Calu3 (cell line): ENCODE results near the gene LRRC73. TPM values are rescaled to one million over a fixed set of nuclear protein-coding genes. Genes with fewer than 3 reads are reported as not detected.

ENCODE experiments used
- BruUV-seq: library from RNA; stranded (reverse); fragments of 400-500 nt; replicated peaks from 2 replicates; lab custom pipeline; 2021; lab: Mats Ljungman, UMichigan
- CTCF ChIA-PET: fragments of 300-600 bp; sonication (Branson Sonifier 250); formaldehyde crosslinking; loops from one replicate; lab custom pipeline; 2022; ENCODE audit warnings: antibody characterized with exemption; lab: Charles Lee
- DNase-seq: peaks from one replicate; pipeline ENCODE4 v3.0.0; 2022
- H3K27ac Mint-ChIP-seq: one replicate; pipeline ENCODE4 v1.8.0; 2022; ENCODE audit warnings: mixed read lengths; ENCODE audit not compliant: unreplicated experiment
- H3K27me3 Mint-ChIP-seq: one replicate; pipeline ENCODE4 v1.8.0; 2022; ENCODE audit warnings: mixed read lengths; ENCODE audit not compliant: unreplicated experiment
- H3K36me3 Mint-ChIP-seq: one replicate; pipeline ENCODE4 v1.8.0; 2022; ENCODE audit warnings: mild to moderate bottlenecking, moderate library complexity, mixed read lengths; ENCODE audit not compliant: insufficient read depth, unreplicated experiment
- H3K4me1 Mint-ChIP-seq: one replicate; pipeline ENCODE4 v1.8.0; 2022; ENCODE audit warnings: mild to moderate bottlenecking, low read depth, mixed read lengths; ENCODE audit not compliant: unreplicated experiment
- H3K4me3 Mint-ChIP-seq: one replicate; pipeline ENCODE4 v1.8.0; 2022; ENCODE audit warnings: mild to moderate bottlenecking, low read depth, moderate library complexity, mixed read lengths; ENCODE audit not compliant: unreplicated experiment
- H3K9me3 Mint-ChIP-seq: one replicate; pipeline ENCODE4 v1.8.0; 2022; ENCODE audit warnings: low read depth, mixed read lengths; ENCODE audit not compliant: unreplicated experiment
- intact Hi-C: fragments of 100-400 bp; cut with micrococcal nuclease; formaldehyde crosslinking; loops from one replicate; pipeline ENCODE4 v1.10.0; 2022; ENCODE audit not compliant: unreplicated experiment
- total RNA-seq: library from RNA; stranded (reverse); gene quantifications from 2 replicates; pipeline ENCODE4 v1.2.3, GENCODE V29; 2022
- TF ChIP-seq, protein P1 (sequence below): fragments of 200-600 bp; IDR thresholded peaks from one replicate; pipeline ENCODE4 v1.8.0; 2022; ENCODE audit warnings: antibody characterized with exemption; ENCODE audit not compliant: unreplicated experiment

LRRC73 gene
- total RNA-seq, 1 experiment from 2014 or later: 0.50 TPM

GRCh38 chr6:43481591-43482236 lies 28.4 kb downstream of the LRRC73 start:
- BruUV-seq: no TSS peak
- TF ChIP-seq, protein P1, sequence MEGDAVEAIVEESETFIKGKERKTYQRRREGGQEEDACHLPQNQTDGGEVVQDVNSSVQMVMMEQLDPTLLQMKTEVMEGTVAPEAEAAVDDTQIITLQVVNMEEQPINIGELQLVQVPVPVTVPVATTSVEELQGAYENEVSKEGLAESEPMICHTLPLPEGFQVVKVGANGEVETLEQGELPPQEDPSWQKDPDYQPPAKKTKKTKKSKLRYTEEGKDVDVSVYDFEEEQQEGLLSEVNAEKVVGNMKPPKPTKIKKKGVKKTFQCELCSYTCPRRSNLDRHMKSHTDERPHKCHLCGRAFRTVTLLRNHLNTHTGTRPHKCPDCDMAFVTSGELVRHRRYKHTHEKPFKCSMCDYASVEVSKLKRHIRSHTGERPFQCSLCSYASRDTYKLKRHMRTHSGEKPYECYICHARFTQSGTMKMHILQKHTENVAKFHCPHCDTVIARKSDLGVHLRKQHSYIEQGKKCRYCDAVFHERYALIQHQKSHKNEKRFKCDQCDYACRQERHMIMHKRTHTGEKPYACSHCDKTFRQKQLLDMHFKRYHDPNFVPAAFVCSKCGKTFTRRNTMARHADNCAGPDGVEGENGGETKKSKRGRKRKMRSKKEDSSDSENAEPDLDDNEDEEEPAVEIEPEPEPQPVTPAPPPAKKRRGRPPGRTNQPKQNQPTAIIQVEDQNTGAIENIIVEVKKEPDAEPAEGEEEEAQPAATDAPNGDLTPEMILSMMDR: no peak
- intact Hi-C loops: no loop called here
- H3K4me3 Mint-ChIP-seq: no peak overlapping the region
- no peak for DNase-seq
- H3K4me1 Mint-ChIP-seq: peaks cover 50% of the 10 kb centered on the region
- H3K27me3 Mint-ChIP-seq: no peaks in the 10 kb centered on the region
- no peak overlapping the region for H3K27ac Mint-ChIP-seq
- H3K36me3 Mint-ChIP-seq: peaks cover 32% of the 10 kb centered on the region
- H3K9me3 Mint-ChIP-seq: no peaks in the 10 kb centered on the region
- CTCF ChIA-PET: interaction anchor here (0.6 kb wide), 3 partner anchors 22 to 787 kb away, joined by 3 to 6 read pairs (median 4); no protein-coding TSS in a partner anchor

GRCh38 chr6:43481075-43481474 lies 29.1 kb downstream of the LRRC73 start:
- H3K27ac Mint-ChIP-seq: no peak overlapping the region
- H3K4me1 Mint-ChIP-seq: peaks cover 54% of the 10 kb centered on the region
- H3K4me3 Mint-ChIP-seq: no peak overlapping the region
- TF ChIP-seq, protein P1: no peak
- DNase-seq: no peak
- no peaks in the 10 kb centered on the region for H3K9me3 Mint-ChIP-seq
- intact Hi-C loops: no loop called here
- no TSS peak for BruUV-seq
- CTCF ChIA-PET: interaction anchor here (0.6 kb wide), 2 partner anchors 21 to 788 kb away, joined by 4 to 6 read pairs; no protein-coding TSS in a partner anchor
- H3K36me3 Mint-ChIP-seq: peaks cover 34% of the 10 kb centered on the region
- no peaks in the 10 kb centered on the region for H3K27me3 Mint-ChIP-seq

DNA sequence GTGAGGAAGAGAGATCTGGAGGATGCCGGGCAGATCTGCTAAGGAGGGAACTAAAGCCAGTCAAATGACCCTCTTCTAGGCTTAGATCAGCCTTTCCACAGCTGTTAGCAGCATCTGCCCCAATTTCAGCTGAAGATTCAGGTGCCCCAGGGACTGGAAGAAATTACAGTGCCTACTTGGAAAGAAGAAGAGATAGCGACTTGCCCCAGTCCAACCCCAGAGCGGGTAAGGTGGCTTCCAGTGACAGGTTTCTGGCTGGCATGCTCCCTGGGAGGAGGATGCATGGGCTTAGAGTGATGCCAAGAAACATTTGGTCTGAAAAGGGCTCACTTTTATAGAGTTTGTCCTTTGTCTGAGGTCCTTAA lies 32.2 kb downstream of the LRRC73 start:
- peaks cover 48% of the 10 kb centered on the region for H3K4me1 Mint-ChIP-seq
- DNase-seq: no peak
- no TSS peak for BruUV-seq
- peaks cover 28% of the 10 kb centered on the region for H3K36me3 Mint-ChIP-seq
- intact Hi-C loops: no loop called here
- TF ChIP-seq, protein P1: no peak
- no peaks in the 10 kb centered on the region for H3K27me3 Mint-ChIP-seq
- peak overlapping the region; percentile 82 for H3K27ac Mint-ChIP-seq
- CTCF ChIA-PET: interaction anchor here (0.6 to 1.4 kb wide), 9 partner anchors 14 to 434 kb away, joined by 3 to 7 read pairs (median 4); partner anchors contain the start of gene ZNF318
- H3K4me3 Mint-ChIP-seq: peak overlapping the region; percentile 90
- H3K9me3 Mint-ChIP-seq: no peaks in the 10 kb centered on the region

DNA sequence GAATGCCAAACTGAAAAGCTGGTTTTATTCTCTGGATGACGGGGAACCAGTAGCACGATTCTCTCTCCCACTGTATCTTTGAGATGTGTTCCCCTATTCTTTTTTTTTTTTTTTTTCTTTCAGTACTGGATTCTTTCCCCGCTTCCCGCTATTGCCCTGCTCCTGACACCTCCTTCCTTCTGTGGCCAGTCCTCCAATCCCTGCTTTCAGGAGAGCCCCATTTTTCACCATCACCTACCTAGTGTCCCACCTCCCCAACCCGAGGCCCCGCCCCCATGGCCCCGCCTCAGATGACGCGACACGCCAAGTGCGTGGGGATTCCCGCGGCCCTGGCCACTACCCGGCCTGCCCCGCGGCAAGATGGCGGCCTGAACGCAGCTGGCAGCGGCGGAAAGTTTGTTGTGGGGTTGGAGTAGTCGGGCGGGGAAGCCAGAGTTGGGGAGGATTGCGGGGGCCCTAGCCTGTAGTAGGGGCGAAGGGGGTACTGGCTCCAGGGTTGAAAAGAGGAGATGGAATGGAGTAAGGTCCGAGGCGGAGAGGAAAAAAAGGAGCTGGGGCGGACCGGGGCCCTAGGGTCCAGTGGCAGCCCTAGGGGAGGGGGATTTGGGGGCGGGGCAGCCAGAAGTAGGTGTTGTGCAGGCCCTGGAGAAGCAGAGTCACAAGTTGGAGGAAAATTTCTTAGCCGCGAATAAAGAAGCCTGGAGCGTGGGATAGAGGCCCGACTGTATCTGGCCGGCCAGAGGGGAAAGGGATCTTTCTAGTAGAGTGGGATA lies 32.7 kb downstream of the LRRC73 start, which contains the start of gene TJAP1:
TJAP1 (plus strand) TSS at position 336 of the 773 bp plus-strand sequence. CDS start 21,432 bp downstream, outside the sequence.
- peak; percentile 100 for DNase-seq
- Mint-ChIP-seq H3K27me3 (no peaks in the 10 kb centered on the region), H3K4me1 (peaks cover 47% of the 10 kb centered on the region), H3K9me3 (no peaks in the 10 kb centered on the region), H3K36me3 (peaks cover 27% of the 10 kb centered on the region), H3K4me3 (peak within 1 kb of the TSS; percentile 90), H3K27ac (peak within 1 kb of the TSS; percentile 82)
- CTCF ChIA-PET: interaction anchor here (0.6 to 1.4 kb wide), 19 partner anchors 9 to 1951 kb away, joined by 3 to 10 read pairs (median 4); partner anchors contain the start of gene ZNF318
- TF ChIP-seq, protein P1: no peak
- no TSS peak for BruUV-seq
- intact Hi-C loops: no loop called here
